Measurements from ENCODE around the gene CKM. TPM values are rescaled to one million over a fixed set of nuclear protein-coding genes. Genes with fewer than 3 reads are reported as not detected.

CKM gene
- total RNA-seq, 2 experiments from 2014 or later, result not detected

GRCh38 chr19:45307361-45307760 is 15.3 kb downstream of the CKM start:
- peaks cover 8% of the 10 kb centered on the region for H3K27me3 Mint-ChIP-seq
- H3K4me3 ChIP-seq (ENCODE audit: low read length), result no peak overlapping the region
- no peaks in the 10 kb centered on the region for H3K4me1 ChIP-seq (ENCODE audit: insufficient read depth, low read length)
- CTCF ChIA-PET, result no interaction called here
- POLR2A ChIA-PET, result no interaction called here
- H3K36me3 ChIP-seq (ENCODE audit: insufficient read depth, low read length), result no peaks in the 10 kb centered on the region
- no peaks in the 10 kb centered on the region for H3K4me1 Mint-ChIP-seq (ENCODE audit: low read depth)
- H3K4me3 Mint-ChIP-seq, result no peak overlapping the region
- H3K36me3 Mint-ChIP-seq (ENCODE audit: low read depth), result peaks cover 5% of the 10 kb centered on the region
- no peak for TF ChIP-seq CTCF (IDR thresholded peaks at IDR 0.05)
- H3K27ac ChIP-seq (ENCODE audit: low read depth in 1 of 2, low read length in 2 of 2), result no peak overlapping the region
- H3K9me3 Mint-ChIP-seq, result no peaks in the 10 kb centered on the region
- intact Hi-C loops (cut with DNase I, micrococcal nuclease), result no loop called here
- DNase-seq (no peak), ATAC-seq (ENCODE audit: poor library complexity) (no peak)
- peaks cover 2 to 5% of the 10 kb centered on the region in 2 experiments for H3K27me3 ChIP-seq (ENCODE audit: control insufficient read depth in 1 of 2, insufficient read depth in 2 of 2, low read length in 2 of 2)
- peaks cover 0 to 5% of the 10 kb centered on the region in 2 experiments for H3K9me3 ChIP-seq (ENCODE audit: control insufficient read depth in 1 of 2, insufficient read depth in 1 of 2, low read length in 2 of 2)
- H3K27ac Mint-ChIP-seq, result no peak overlapping the region

GRCh38 chr19:45306518-45307027 is 16.1 kb downstream of the CKM start:
- DNase-seq (no peak), ATAC-seq (ENCODE audit: poor library complexity) (no peak)
- ChIA-PET POLR2A (no interaction called here), CTCF (no interaction called here)
- Mint-ChIP-seq H3K4me1 (ENCODE audit: low read depth) (no peaks in the 10 kb centered on the region), H3K27ac (no peak overlapping the region), H3K36me3 (ENCODE audit: low read depth) (peaks cover 5% of the 10 kb centered on the region), H3K9me3 (no peaks in the 10 kb centered on the region), H3K4me3 (no peak overlapping the region), H3K27me3 (peaks cover 4% of the 10 kb centered on the region)
- H3K36me3 ChIP-seq (ENCODE audit: insufficient read depth, low read length), result no peaks in the 10 kb centered on the region
- H3K4me3 ChIP-seq (ENCODE audit: low read length), result no peak overlapping the region
- intact Hi-C loops (cut with DNase I, micrococcal nuclease), result no loop called here
- H3K27me3 ChIP-seq (ENCODE audit: control insufficient read depth in 1 of 2, insufficient read depth in 2 of 2, low read length in 2 of 2), result no peaks in the 10 kb centered on the region
- no peaks in the 10 kb centered on the region for H3K4me1 ChIP-seq (ENCODE audit: insufficient read depth, low read length)
- no peak overlapping the region for H3K27ac ChIP-seq (ENCODE audit: low read depth in 1 of 2, low read length in 2 of 2)
- no peak for TF ChIP-seq CTCF (IDR thresholded peaks at IDR 0.05)
- H3K9me3 ChIP-seq (ENCODE audit: control insufficient read depth in 1 of 2, insufficient read depth in 1 of 2, low read length in 2 of 2), result peaks cover 0 to 5% of the 10 kb centered on the region in 2 experiments

GRCh38 chr19:45306040-45306439 is 16.6 kb downstream of the CKM start:
- no peak for TF ChIP-seq CTCF (IDR thresholded peaks at IDR 0.05)
- no peaks in the 10 kb centered on the region for H3K4me1 ChIP-seq (ENCODE audit: insufficient read depth, low read length)
- H3K27me3 ChIP-seq (ENCODE audit: control insufficient read depth in 1 of 2, insufficient read depth in 2 of 2, low read length in 2 of 2), result no peaks in the 10 kb centered on the region
- H3K9me3 Mint-ChIP-seq, result no peaks in the 10 kb centered on the region
- no peaks in the 10 kb centered on the region for H3K4me1 Mint-ChIP-seq (ENCODE audit: low read depth)
- CTCF ChIA-PET, result no interaction called here
- H3K27me3 Mint-ChIP-seq, result no peaks in the 10 kb centered on the region
- POLR2A ChIA-PET, result no interaction called here
- peaks cover 0 to 5% of the 10 kb centered on the region in 2 experiments for H3K9me3 ChIP-seq (ENCODE audit: control insufficient read depth in 1 of 2, insufficient read depth in 1 of 2, low read length in 2 of 2)
- no peak overlapping the region for H3K4me3 Mint-ChIP-seq
- H3K27ac Mint-ChIP-seq, result no peak overlapping the region
- H3K27ac ChIP-seq (ENCODE audit: low read depth in 1 of 2, low read length in 2 of 2), result no peak overlapping the region
- DNase-seq (no peak), ATAC-seq (ENCODE audit: poor library complexity) (no peak)
- intact Hi-C loops (cut with DNase I, micrococcal nuclease), result no loop called here
- no peaks in the 10 kb centered on the region for H3K36me3 ChIP-seq (ENCODE audit: insufficient read depth, low read length)
- H3K36me3 Mint-ChIP-seq (ENCODE audit: low read depth), result peaks cover 5% of the 10 kb centered on the region
- H3K4me3 ChIP-seq (ENCODE audit: low read length), result no peak overlapping the region

All from CD4-positive, alpha-beta T cell (primary cell).